MCF 10A (cell line): ENCODE results near the gene FKBP5. TPM values are rescaled to one million over a fixed set of nuclear protein-coding genes. Genes with fewer than 3 reads are reported as not detected.

ENCODE experiments used
- BruUV-seq: library from RNA; stranded (reverse); fragments of 400-500 nt; replicated peaks from 2 replicates; lab custom pipeline; 2021; lab: Mats Ljungman, UMichigan
- CTCF ChIA-PET: fragments of 300-600 bp; sonication (Branson Sonifier 250); formaldehyde crosslinking; extraction: SDS; loops from one replicate; lab custom pipeline; 2021; ENCODE audit warnings: antibody characterized with exemption, inconsistent platforms; lab: Yijun Ruan, JAX
- POLR2A ChIA-PET: fragments of 300-600, 350-650 bp; sonication (Branson Sonifier 250); formaldehyde crosslinking; extraction: SDS; loops from one replicate; lab custom pipeline; 2020; ENCODE audit warnings: antibody characterized with exemption, inconsistent platforms; lab: Yijun Ruan, JAX
- DNase-seq: peaks from one replicate; pipeline ENCODE4 v3.0.0-alpha.2; 2018; ENCODE audit not compliant: unreplicated experiment
- H3K27ac Mint-ChIP-seq: one replicate; pipeline ENCODE4 v1.8.0; 2022; ENCODE audit warnings: mild to moderate bottlenecking, low read depth, mixed read lengths; ENCODE audit not compliant: unreplicated experiment
- H3K27me3 Mint-ChIP-seq: one replicate; pipeline ENCODE4 v1.8.0; 2022; ENCODE audit warnings: mixed read lengths; ENCODE audit not compliant: insufficient read depth, unreplicated experiment
- H3K36me3 Mint-ChIP-seq: one replicate; pipeline ENCODE4 v1.8.0; 2022; ENCODE audit warnings: mild to moderate bottlenecking, moderate library complexity, mixed read lengths; ENCODE audit not compliant: insufficient read depth, unreplicated experiment
- H3K4me1 Mint-ChIP-seq: one replicate; pipeline ENCODE4 v1.8.0; 2022; ENCODE audit warnings: mixed read lengths; ENCODE audit not compliant: insufficient read depth, unreplicated experiment
- H3K4me3 Mint-ChIP-seq: one replicate; pipeline ENCODE4 v1.8.0; 2022; ENCODE audit warnings: mild to moderate bottlenecking, moderate library complexity, mixed read lengths; ENCODE audit not compliant: unreplicated experiment
- H3K9me3 Mint-ChIP-seq: one replicate; pipeline ENCODE4 v1.8.0; 2022; ENCODE audit warnings: mixed read lengths; ENCODE audit not compliant: unreplicated experiment
- intact Hi-C: fragments of 100-400 bp; cut with micrococcal nuclease; formaldehyde crosslinking; loops from 2 replicates; pipeline ENCODE4 v1.14.1; 2022
- total RNA-seq: library from RNA; stranded (reverse); gene quantifications from 2 replicates; pipeline ENCODE4 v1.2.3, GENCODE V29; 2022
- TF ChIP-seq, protein P1 (sequence below): fragments of 200-600 bp; IDR thresholded peaks from one replicate; pipeline ENCODE4 v1.8.0; 2022; ENCODE audit warnings: antibody characterized with exemption, mild to moderate bottlenecking; ENCODE audit not compliant: unreplicated experiment

Gene FKBP5
- total RNA-seq, 1 experiment from 2014 or later = 387 TPM

DNA sequence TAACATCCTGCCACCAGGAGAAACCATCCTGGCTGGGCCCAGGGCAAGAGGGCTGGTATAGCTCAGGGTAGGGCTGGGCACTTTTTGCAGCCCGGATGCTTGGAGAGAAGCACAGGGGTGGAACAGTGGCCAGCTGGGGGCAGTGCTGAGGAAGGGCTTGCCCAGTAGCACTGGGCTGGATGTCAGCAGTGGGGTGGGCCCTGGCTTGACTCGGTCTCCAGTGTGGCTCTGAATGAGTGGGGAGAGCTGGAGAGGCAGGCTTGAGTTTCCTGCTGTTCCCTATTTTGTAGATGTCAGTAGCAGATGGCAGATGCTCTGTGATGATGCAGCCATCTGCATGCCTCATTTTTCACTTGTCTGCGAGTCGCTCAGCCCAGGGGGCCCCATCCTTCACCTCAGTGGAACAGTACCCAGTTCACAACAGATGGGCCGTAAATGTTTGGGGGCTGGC, 119.7 kb downstream of the FKBP5 start:
- DNase-seq = peak; percentile 66
- Mint-ChIP-seq H3K27ac (no peak overlapping the region), H3K4me1 (no peaks in the 10 kb centered on the region), H3K36me3 (peaks cover 100% of the 10 kb centered on the region), H3K27me3 (no peaks in the 10 kb centered on the region), H3K9me3 (no peaks in the 10 kb centered on the region), H3K4me3 (no peak overlapping the region)
- TF ChIP-seq, protein P1, sequence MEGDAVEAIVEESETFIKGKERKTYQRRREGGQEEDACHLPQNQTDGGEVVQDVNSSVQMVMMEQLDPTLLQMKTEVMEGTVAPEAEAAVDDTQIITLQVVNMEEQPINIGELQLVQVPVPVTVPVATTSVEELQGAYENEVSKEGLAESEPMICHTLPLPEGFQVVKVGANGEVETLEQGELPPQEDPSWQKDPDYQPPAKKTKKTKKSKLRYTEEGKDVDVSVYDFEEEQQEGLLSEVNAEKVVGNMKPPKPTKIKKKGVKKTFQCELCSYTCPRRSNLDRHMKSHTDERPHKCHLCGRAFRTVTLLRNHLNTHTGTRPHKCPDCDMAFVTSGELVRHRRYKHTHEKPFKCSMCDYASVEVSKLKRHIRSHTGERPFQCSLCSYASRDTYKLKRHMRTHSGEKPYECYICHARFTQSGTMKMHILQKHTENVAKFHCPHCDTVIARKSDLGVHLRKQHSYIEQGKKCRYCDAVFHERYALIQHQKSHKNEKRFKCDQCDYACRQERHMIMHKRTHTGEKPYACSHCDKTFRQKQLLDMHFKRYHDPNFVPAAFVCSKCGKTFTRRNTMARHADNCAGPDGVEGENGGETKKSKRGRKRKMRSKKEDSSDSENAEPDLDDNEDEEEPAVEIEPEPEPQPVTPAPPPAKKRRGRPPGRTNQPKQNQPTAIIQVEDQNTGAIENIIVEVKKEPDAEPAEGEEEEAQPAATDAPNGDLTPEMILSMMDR = peak; percentile 38
- no TSS peak for BruUV-seq
- intact Hi-C loops = loop anchor here (5.0 kb wide), 1 partner anchor 168 kb away; the partner anchor contains the start of gene ARMC12
- ChIA-PET CTCF (interaction anchor here (0.7 to 2.4 kb wide), 3 partner anchors 163 to 171 kb away, joined by 3 to 12 read pairs (median 4); partner anchors contain the start of gene ARMC12), POLR2A (interaction anchor here (0.6 to 7.9 kb wide), 15 partner anchors 9 to 515 kb away, joined by 3 to 58 read pairs (median 3); partner anchors contain the start of gene ARMC12)

DNA sequence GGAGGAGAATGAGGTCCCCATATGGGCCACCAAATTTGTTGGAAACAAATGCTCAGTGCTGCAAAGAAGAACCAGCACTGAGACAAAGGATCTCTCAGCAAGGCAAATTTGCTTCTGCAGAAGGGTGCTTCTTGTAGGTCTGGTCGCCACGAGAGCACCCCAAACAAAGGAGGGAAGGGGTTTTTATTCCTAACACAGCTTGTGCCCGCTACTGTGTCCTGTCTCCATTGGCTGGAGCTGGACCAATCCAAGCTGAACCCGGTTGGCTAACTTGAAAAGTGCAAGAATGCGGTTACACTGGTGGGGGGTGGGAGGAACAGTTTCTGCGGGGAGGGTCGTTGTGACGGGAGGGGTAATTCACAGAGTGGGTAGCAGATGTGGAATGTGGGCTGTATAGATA, 121.9 kb downstream of the FKBP5 start:
- no peak overlapping the region for H3K27ac Mint-ChIP-seq
- intact Hi-C loops = loop anchor here (5.0 kb wide), 1 partner anchor 171 kb away; the partner anchor contains the start of gene ARMC12
- TF ChIP-seq, protein P1 = no peak
- no peaks in the 10 kb centered on the region for H3K27me3 Mint-ChIP-seq
- peaks cover 90% of the 10 kb centered on the region for H3K36me3 Mint-ChIP-seq
- BruUV-seq = no TSS peak
- ChIA-PET POLR2A (interaction anchor here (0.7 to 7.9 kb wide), 3 partner anchors 47 to 173 kb away, joined by 3 to 58 read pairs (median 3); partner anchors contain the start of gene ARMC12), CTCF (interaction anchor here (2.4 kb wide), 1 partner anchor 170 kb away, joined by 12 read pairs; the partner anchor contains the start of gene ARMC12)
- DNase-seq = no peak
- no peaks in the 10 kb centered on the region for H3K4me1 Mint-ChIP-seq
- H3K9me3 Mint-ChIP-seq = no peaks in the 10 kb centered on the region
- no peak overlapping the region for H3K4me3 Mint-ChIP-seq

DNA sequence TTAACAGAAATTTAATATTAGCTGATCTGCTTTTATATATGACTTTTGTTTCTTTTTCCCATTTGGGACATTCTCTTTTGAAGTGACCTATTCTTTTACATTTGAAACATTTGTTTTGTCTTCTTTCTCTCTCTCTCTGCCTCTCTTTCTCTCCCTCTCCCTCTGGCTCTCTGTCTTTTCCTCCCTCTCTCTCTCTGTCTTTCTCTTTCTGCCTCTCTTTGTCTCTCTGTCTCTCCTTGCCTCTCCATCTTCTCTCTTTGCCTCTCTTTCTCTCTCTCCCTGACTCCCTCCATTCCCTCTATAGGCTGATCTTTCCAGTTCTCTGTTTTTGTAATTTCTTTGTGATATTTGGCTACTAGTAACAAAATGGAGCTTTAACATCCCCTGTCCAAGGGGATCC, 124.0 kb downstream of the FKBP5 start:
- ChIA-PET POLR2A (interaction anchor here (0.7 to 1.4 kb wide), 4 partner anchors 8 to 300 kb away, joined by 3 to 5 read pairs (median 3); no protein-coding TSS in a partner anchor), CTCF (interaction anchor here (1.1 to 4.7 kb wide), 3 partner anchors 12 to 173 kb away, joined by 3 to 23 read pairs (median 4); no protein-coding TSS in a partner anchor)
- Mint-ChIP-seq H3K9me3 (no peaks in the 10 kb centered on the region), H3K27ac (peak overlapping the region; percentile 0), H3K36me3 (peaks cover 76% of the 10 kb centered on the region), H3K4me3 (no peak overlapping the region), H3K4me1 (no peaks in the 10 kb centered on the region), H3K27me3 (no peaks in the 10 kb centered on the region)
- intact Hi-C loops = loop anchor here (5.0 kb wide), 1 partner anchor 173 kb away; the partner anchor contains the start of gene ARMC12
- TF ChIP-seq, protein P1 = no peak
- no TSS peak for BruUV-seq
- DNase-seq = no peak

DNA sequence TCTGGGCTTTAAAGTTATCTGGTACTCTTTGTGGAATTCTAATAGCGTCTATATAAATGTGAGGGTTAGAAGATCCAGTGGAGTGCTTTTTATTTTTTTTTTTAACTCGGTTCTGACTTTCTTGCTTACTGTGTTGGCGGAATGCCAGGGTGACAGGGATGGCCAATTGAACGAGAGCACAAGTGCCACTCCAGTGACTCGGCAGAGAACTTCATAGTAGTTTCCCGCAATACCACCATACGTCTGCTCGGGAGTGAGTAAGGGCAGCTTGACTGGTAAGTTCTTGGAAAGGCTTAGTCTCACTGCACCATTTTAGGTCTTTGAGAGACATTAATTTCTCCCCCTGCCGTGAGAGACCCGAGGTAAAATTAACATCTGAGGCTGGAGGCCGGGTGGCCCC, 126.7 kb downstream of the FKBP5 start:
- CTCF ChIA-PET = interaction anchor here (0.5 to 4.7 kb wide), 4 partner anchors 9 to 295 kb away, joined by 3 to 23 read pairs (median 4); no protein-coding TSS in a partner anchor
- BruUV-seq = no TSS peak
- TF ChIP-seq, protein P1 = no peak
- Mint-ChIP-seq H3K27me3 (no peaks in the 10 kb centered on the region), H3K4me3 (no peak overlapping the region), H3K9me3 (no peaks in the 10 kb centered on the region), H3K4me1 (no peaks in the 10 kb centered on the region), H3K27ac (no peak overlapping the region), H3K36me3 (peaks cover 53% of the 10 kb centered on the region)
- no peak for DNase-seq
- POLR2A ChIA-PET = interaction anchor here (1.0 kb wide), 1 partner anchor 8 kb away, joined by 3 read pairs; no protein-coding TSS in a partner anchor
- intact Hi-C loops = no loop called here
